Measurements from ENCODE around the gene HDAC4.

The HDAC4 gene

GRCh38 chr2:239132156-239132709, 268.6 kb downstream of the HDAC4 start:
- Histone ChIP-seq H3K79me2 (ENCODE audit: low read length) (no peaks in the 10 kb centered on the region), H4K20me1 (ENCODE audit: insufficient read depth, low read length) (no peaks in the 10 kb centered on the region), H3F3A (ENCODE audit: insufficient read depth, low read length) (no peaks in the 10 kb centered on the region), H3K36me3 (replicated peaks; ENCODE audit: insufficient read depth, low read length) (no peaks in the 10 kb centered on the region), H3K4me1 (ENCODE audit: low read length) (no peaks in the 10 kb centered on the region), H3K4me2 (ENCODE audit: low read depth, low read length) (no peak overlapping the region), H3K9ac (ENCODE audit: low read length) (no peak overlapping the region), H3K9me3 (replicated peaks; ENCODE audit: insufficient read depth, low read length) (no peaks in the 10 kb centered on the region), H2AFZ (ENCODE audit: low read length) (no peak overlapping the region), H3K9me2 (replicated peaks; ENCODE audit: insufficient read depth, low read length) (no peaks in the 10 kb centered on the region), H3K27me3 (replicated peaks; ENCODE audit: insufficient read depth, low read length) (no peaks in the 10 kb centered on the region), H3K27ac (ENCODE audit: low read length) (no peak overlapping the region), H3K4me3 (ENCODE audit: low read length) (no peak overlapping the region)
- DNase-seq, result no peak
- TF ChIP-seq EZH2phosphoT487 (IDR thresholded peaks at IDR 0.05; ENCODE audit: low read length), result no peak
- TF ChIP-seq, protein P1, sequence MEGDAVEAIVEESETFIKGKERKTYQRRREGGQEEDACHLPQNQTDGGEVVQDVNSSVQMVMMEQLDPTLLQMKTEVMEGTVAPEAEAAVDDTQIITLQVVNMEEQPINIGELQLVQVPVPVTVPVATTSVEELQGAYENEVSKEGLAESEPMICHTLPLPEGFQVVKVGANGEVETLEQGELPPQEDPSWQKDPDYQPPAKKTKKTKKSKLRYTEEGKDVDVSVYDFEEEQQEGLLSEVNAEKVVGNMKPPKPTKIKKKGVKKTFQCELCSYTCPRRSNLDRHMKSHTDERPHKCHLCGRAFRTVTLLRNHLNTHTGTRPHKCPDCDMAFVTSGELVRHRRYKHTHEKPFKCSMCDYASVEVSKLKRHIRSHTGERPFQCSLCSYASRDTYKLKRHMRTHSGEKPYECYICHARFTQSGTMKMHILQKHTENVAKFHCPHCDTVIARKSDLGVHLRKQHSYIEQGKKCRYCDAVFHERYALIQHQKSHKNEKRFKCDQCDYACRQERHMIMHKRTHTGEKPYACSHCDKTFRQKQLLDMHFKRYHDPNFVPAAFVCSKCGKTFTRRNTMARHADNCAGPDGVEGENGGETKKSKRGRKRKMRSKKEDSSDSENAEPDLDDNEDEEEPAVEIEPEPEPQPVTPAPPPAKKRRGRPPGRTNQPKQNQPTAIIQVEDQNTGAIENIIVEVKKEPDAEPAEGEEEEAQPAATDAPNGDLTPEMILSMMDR (IDR thresholded peaks at IDR 0.05; ENCODE audit: low read length), result no peak
- TF ChIP-seq EZH2 (optimal IDR thresholded peaks at IDR 0.05; ENCODE audit: low read depth, low read length), result no peak

GRCh38 chr2:239131521-239131920, 269.3 kb downstream of the HDAC4 start:
- TF ChIP-seq EZH2 (optimal IDR thresholded peaks at IDR 0.05; ENCODE audit: low read depth, low read length), result no peak
- TF ChIP-seq, protein P1 (IDR thresholded peaks at IDR 0.05; ENCODE audit: low read length), result no peak
- no peak for TF ChIP-seq EZH2phosphoT487 (IDR thresholded peaks at IDR 0.05; ENCODE audit: low read length)
- Histone ChIP-seq H2AFZ (ENCODE audit: low read length) (no peak overlapping the region), H3K4me3 (ENCODE audit: low read length) (no peak overlapping the region), H3K9me2 (replicated peaks; ENCODE audit: insufficient read depth, low read length) (no peaks in the 10 kb centered on the region), H3K4me2 (ENCODE audit: low read depth, low read length) (no peak overlapping the region), H3K36me3 (replicated peaks; ENCODE audit: insufficient read depth, low read length) (no peaks in the 10 kb centered on the region), H3F3A (ENCODE audit: insufficient read depth, low read length) (no peaks in the 10 kb centered on the region), H3K4me1 (ENCODE audit: low read length) (no peaks in the 10 kb centered on the region), H3K27ac (ENCODE audit: low read length) (no peak overlapping the region), H4K20me1 (ENCODE audit: insufficient read depth, low read length) (no peaks in the 10 kb centered on the region), H3K9me3 (replicated peaks; ENCODE audit: insufficient read depth, low read length) (no peaks in the 10 kb centered on the region), H3K79me2 (ENCODE audit: low read length) (no peaks in the 10 kb centered on the region), H3K9ac (ENCODE audit: low read length) (no peak overlapping the region), H3K27me3 (replicated peaks; ENCODE audit: insufficient read depth, low read length) (no peaks in the 10 kb centered on the region)
- DNase-seq, result no peak

DNA sequence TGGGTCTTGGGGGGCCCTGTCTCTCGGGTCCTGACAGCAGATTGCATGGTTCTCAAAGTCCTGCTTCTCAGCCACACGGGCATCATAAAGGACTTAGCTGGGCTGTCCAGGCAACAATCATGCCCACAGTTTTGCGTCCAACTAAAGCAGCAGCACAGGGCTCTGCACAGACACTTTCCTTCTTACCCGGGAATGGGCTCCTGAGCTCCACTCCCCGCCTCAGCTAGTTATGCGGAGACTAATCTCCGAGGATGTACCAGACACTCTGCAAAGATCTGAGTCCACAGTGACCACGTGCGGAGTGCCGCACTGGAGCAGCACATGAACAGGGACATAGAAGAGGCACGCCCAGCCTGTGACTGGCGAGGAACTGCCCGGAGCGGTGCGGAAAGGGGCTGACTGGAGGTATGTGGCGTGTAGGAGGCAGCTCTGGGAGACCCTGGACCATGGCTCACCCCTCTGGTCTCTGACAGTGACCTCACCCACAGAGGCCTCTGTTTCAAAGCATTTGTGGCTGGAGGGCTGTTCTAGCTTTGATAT, 270.0 kb downstream of the HDAC4 start:
- H3K9me3 ChIP-seq (replicated peaks; ENCODE audit: insufficient read depth, low read length), result no peaks in the 10 kb centered on the region
- H3K27me3 ChIP-seq (replicated peaks; ENCODE audit: insufficient read depth, low read length), result no peaks in the 10 kb centered on the region
- H3K4me3 ChIP-seq (ENCODE audit: low read length), result no peak overlapping the region
- no peak overlapping the region for H2AFZ ChIP-seq (ENCODE audit: low read length)
- H3K4me1 ChIP-seq (ENCODE audit: low read length), result no peaks in the 10 kb centered on the region
- no peak overlapping the region for H3K9ac ChIP-seq (ENCODE audit: low read length)
- TF ChIP-seq, protein P1 (IDR thresholded peaks at IDR 0.05; ENCODE audit: low read length), result no peak
- TF ChIP-seq EZH2 (optimal IDR thresholded peaks at IDR 0.05; ENCODE audit: low read depth, low read length) (no peak), EZH2phosphoT487 (IDR thresholded peaks at IDR 0.05; ENCODE audit: low read length) (no peak)
- H3F3A ChIP-seq (ENCODE audit: insufficient read depth, low read length), result no peaks in the 10 kb centered on the region
- no peaks in the 10 kb centered on the region for H4K20me1 ChIP-seq (ENCODE audit: insufficient read depth, low read length)
- H3K36me3 ChIP-seq (replicated peaks; ENCODE audit: insufficient read depth, low read length), result no peaks in the 10 kb centered on the region
- H3K4me2 ChIP-seq (ENCODE audit: low read depth, low read length), result no peak overlapping the region
- no peaks in the 10 kb centered on the region for H3K9me2 ChIP-seq (replicated peaks; ENCODE audit: insufficient read depth, low read length)
- no peak overlapping the region for H3K27ac ChIP-seq (ENCODE audit: low read length)
- DNase-seq, result no peak
- no peaks in the 10 kb centered on the region for H3K79me2 ChIP-seq (ENCODE audit: low read length)
